Measurements from ENCODE around the gene HSD17B14. TPM values are rescaled to one million over a fixed set of nuclear protein-coding genes. Genes with fewer than 3 reads are reported as not detected.
"Not testable (repeated sequence)": the region's sequence is repeated elsewhere in the genome, so short reads cannot be mapped to it uniquely, and the experiment has no call there.

The HSD17B14 gene
- total RNA-seq, 6 donors from 2014 or later: 13.8 to 65.0 (median 28.5) TPM

DNA sequence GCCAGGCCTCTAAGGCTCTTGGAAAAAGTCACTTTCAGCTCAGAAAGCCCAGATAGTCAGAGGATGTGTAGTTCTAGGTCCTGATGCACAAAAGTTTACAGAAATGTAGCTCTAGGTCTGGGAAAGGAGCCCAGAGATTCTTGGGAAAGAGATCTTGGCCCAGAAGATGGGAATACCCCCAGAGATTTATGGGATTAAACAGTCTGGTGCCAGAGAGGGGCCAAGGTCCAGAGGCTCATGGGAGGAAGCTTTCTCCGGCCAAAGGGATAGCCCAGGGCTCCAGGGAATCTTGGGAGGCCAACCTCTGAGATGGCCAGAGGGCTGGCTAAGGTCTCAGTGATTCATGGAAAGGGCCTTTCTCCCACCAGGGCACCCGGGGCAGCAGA, 40.6 kb downstream of the HSD17B14 start:
- peak overlapping the region in 3 of 4 donors; percentile 42 to 57 (median 54) for H3K4me3 ChIP-seq
- H3K36me3 ChIP-seq: peaks cover 0 to 16% (median 7%) of the 10 kb centered on the region in 4 donors
- DNase-seq (no peak), ATAC-seq (ENCODE audit: low FRiP score in 2 of 2) (peak in 1 of 2 donors; percentile 6)
- no peaks in the 10 kb centered on the region for H3K27me3 ChIP-seq
- TF ChIP-seq POLR2AphosphoS5 (IDR thresholded peaks at IDR 0.05): no peak
- TF ChIP-seq EP300 (IDR thresholded peaks at IDR 0.05): no peak
- no peak for TF ChIP-seq POLR2A (IDR thresholded peaks at IDR 0.05)
- TF ChIP-seq, protein P1, sequence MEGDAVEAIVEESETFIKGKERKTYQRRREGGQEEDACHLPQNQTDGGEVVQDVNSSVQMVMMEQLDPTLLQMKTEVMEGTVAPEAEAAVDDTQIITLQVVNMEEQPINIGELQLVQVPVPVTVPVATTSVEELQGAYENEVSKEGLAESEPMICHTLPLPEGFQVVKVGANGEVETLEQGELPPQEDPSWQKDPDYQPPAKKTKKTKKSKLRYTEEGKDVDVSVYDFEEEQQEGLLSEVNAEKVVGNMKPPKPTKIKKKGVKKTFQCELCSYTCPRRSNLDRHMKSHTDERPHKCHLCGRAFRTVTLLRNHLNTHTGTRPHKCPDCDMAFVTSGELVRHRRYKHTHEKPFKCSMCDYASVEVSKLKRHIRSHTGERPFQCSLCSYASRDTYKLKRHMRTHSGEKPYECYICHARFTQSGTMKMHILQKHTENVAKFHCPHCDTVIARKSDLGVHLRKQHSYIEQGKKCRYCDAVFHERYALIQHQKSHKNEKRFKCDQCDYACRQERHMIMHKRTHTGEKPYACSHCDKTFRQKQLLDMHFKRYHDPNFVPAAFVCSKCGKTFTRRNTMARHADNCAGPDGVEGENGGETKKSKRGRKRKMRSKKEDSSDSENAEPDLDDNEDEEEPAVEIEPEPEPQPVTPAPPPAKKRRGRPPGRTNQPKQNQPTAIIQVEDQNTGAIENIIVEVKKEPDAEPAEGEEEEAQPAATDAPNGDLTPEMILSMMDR (IDR thresholded peaks at IDR 0.05): no peak
- peak overlapping the region; percentile 45 to 89 (median 76) for H3K27ac ChIP-seq
- H3K9me3 ChIP-seq: no peaks in the 10 kb centered on the region
- 67 to 86% methylated on average over 1 of the region's 2 CpGs for WGBS, 2 donors
- peaks cover 5 to 9% (median 8%) of the 10 kb centered on the region in 4 donors for H3K4me1 ChIP-seq

DNA sequence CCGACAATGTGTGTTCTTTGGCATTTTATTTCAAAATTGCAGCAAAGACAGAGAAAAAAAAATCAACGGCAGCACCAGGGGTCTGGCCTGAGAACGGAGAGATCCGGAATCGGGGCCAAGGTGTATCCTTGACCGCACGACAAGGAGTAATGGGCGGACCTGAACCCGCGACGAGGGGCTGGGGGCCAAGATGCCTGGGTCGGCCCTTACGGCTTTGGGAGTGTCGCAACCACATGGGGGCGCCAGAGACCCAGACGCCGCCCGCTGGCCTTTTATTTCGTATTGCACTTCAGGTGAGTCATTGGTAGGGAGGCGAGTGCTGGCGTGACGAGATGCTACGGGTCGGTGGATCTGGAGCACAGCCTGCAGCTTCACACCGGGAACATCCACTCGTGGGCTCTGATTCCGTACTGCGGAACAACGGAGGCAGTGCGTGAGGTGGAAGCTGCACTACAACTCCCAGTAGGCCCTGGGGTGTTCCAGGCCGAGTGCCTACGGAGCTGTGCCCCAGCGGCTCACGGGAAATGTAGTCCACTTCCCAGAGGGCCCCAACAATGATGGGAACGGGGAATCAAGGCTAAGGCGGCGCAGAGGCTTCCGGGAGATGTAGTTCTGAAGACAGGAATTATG, 41.1 kb downstream of the HSD17B14 start:
- H3K27ac ChIP-seq: peak overlapping the region; percentile 45 to 89 (median 76)
- peaks cover 5 to 9% (median 8%) of the 10 kb centered on the region in 4 donors for H3K4me1 ChIP-seq
- no peaks in the 10 kb centered on the region for H3K9me3 ChIP-seq
- 2 to 3% methylated on average over 27 to 38 of the region's 38 CpGs for WGBS, 2 donors
- ATAC-seq (ENCODE audit: low FRiP score in 2 of 2): peak; percentile 97 to 99
- H3K27me3 ChIP-seq: no peaks in the 10 kb centered on the region
- peak overlapping the region in 3 of 4 donors; percentile 42 to 57 (median 54) for H3K4me3 ChIP-seq
- DNase-seq: peak; percentile 93 to 96
- H3K36me3 ChIP-seq: peaks cover 0 to 16% (median 7%) of the 10 kb centered on the region in 4 donors
- TF ChIP-seq, protein P1 (IDR thresholded peaks at IDR 0.05): peak; percentile 86 to 98 (median 96)
- TF ChIP-seq EP300 (IDR thresholded peaks at IDR 0.05): no peak
- TF ChIP-seq POLR2A (IDR thresholded peaks at IDR 0.05): peak in 1 of 4 donors; percentile 44
- TF ChIP-seq POLR2AphosphoS5 (IDR thresholded peaks at IDR 0.05): peak in 1 of 2 donors; percentile 66

DNA sequence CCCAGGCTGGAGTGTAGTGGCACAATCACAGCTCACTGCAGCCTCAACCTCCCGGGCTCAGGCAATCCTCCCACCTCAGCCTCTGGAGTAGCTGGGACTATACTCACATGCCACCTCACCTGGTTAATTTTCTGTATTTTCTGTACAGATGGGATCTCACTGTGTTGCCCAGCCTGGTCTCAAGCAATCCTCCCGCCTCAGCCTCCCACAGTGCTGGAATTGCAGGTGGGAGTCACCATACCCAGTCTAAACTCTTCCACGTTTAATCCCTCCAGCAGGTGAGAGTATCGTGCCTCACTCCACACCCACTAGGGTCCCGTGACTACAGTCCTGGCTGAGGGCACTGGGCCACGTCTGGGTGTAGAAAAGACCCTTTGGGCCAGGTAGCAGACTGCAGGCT, 42.0 kb downstream of the HSD17B14 start:
- H3K27me3 ChIP-seq: no peaks in the 10 kb centered on the region
- H3K27ac ChIP-seq: peak overlapping the region in 2 of 4 donors; percentile 73 to 89
- TF ChIP-seq POLR2A (IDR thresholded peaks at IDR 0.05): no peak
- no peak for TF ChIP-seq EP300 (IDR thresholded peaks at IDR 0.05)
- TF ChIP-seq, protein P1 (IDR thresholded peaks at IDR 0.05): no peak
- TF ChIP-seq POLR2AphosphoS5 (IDR thresholded peaks at IDR 0.05): no peak
- peaks cover 0 to 11% (median 3%) of the 10 kb centered on the region in 4 donors for H3K36me3 ChIP-seq
- no peak for DNase-seq
- H3K4me3 ChIP-seq: no peak overlapping the region
- 82 to 86% methylated on average over 6 of the region's 6 CpGs for WGBS, 2 donors
- H3K4me1 ChIP-seq: peaks cover 5 to 9% (median 8%) of the 10 kb centered on the region in 4 donors
- H3K9me3 ChIP-seq: no peaks in the 10 kb centered on the region
- no peak for ATAC-seq (ENCODE audit: low FRiP score in 2 of 2)

DNA sequence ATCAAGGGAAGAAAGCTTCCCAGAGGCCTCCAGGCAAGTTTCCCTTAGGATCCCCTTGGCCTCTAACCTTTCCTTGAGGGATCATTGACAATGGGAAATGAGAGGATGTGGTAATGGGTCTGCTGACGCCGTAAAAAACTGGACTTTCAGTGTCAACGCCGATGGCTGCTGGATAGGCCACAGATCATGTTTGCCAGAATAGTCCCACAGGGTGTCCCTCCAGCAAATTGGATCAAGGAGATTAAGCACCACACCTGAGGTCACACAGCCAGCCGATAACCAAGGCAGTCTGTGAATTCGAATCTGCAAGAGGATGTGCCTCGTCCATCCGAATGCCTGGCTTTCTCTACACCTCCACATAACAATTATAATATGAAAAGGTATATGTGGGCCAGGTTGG, 43.0 kb downstream of the HSD17B14 start:
- WGBS, 2 donors: 77% methylated on average over 8 of the region's 8 CpGs
- no peak overlapping the region for H3K27ac ChIP-seq
- H3K36me3 ChIP-seq: peaks cover 0 to 5% (median 0%) of the 10 kb centered on the region in 4 donors
- peaks cover 5 to 9% (median 8%) of the 10 kb centered on the region in 4 donors for H3K4me1 ChIP-seq
- no peaks in the 10 kb centered on the region for H3K27me3 ChIP-seq
- DNase-seq (no peak), ATAC-seq (ENCODE audit: low FRiP score in 2 of 2) (no peak)
- no peak overlapping the region for H3K4me3 ChIP-seq
- TF ChIP-seq, protein P1 (IDR thresholded peaks at IDR 0.05): no peak
- TF ChIP-seq EP300 (IDR thresholded peaks at IDR 0.05) (no peak), POLR2AphosphoS5 (IDR thresholded peaks at IDR 0.05) (no peak), POLR2A (IDR thresholded peaks at IDR 0.05) (no peak)
- H3K9me3 ChIP-seq: no peaks in the 10 kb centered on the region

DNA sequence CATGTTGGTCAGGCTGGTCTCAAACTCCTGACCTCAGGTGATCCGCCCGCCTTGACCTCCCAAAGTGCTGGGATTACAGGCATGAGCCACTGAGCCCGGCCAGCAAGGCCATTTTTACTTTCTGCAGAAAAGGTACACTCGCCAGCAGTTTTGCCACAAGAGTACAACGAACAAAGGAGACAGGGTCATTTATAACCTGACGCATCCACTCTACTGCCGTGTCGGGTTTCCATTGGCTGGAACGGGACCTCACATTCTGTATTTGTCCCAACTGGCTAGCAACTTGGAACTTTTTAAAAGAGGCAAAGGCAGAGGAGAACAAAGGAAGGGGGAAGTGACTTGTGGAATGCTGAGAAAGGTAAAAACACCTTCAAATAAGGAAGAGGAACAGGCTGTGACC, 49.0 kb downstream of the HSD17B14 start:
- H3K9me3 ChIP-seq; H3K4me1 ChIP-seq; H3K36me3 ChIP-seq; H3K27me3 ChIP-seq; ATAC-seq (ENCODE audit: low FRiP score in 2 of 2); DNase-seq; H3K4me3 ChIP-seq; H3K27ac ChIP-seq: not testable (repeated sequence)
- WGBS, 2 donors: 87 to 90% methylated on average over 9 of the region's 9 CpGs

DNA sequence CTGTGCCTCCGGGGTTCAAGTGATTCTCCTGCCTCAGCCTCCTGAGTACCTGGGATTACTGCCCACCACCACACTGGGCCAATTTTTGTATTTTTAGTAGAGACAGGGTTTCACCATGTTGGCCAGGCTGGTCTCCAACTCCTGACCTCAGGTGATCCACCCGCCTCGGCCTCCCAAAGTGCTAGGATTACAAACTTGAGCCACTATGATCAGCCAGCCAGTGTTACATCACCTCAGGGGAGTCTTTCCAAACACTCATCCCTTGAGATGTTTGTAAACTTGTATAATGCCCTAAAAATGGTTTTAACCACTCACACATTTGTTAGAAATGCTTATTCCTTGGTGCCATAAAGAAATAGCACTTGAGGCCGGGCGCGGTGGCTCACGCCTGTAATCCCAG, 49.9 kb downstream of the HSD17B14 start:
- H3K9me3 ChIP-seq; H3K27ac ChIP-seq; H3K27me3 ChIP-seq; ATAC-seq (ENCODE audit: low FRiP score in 2 of 2); DNase-seq; H3K36me3 ChIP-seq; H3K4me3 ChIP-seq: not testable (repeated sequence)
- 89 to 94% methylated on average over 7 of the region's 7 CpGs for WGBS, 2 donors
- H3K4me1 ChIP-seq: peaks cover 4 to 14% (median 7%) of the 10 kb centered on the region in 4 donors

All from upper lobe of left lung (tissue), 6 donors.